AG10803 (cell line): Measurements from ENCODE around the gene TUBB1.

ENCODE experiments used
- DNase-seq: peaks from one replicate; pipeline ENCODE4 v3.0.0; 2010; ENCODE audit warnings: low read depth
- H3K4me3 ChIP-seq: 2 replicates; pipeline ENCODE4 v1.5.1; 2011; ENCODE audit warnings: mild to moderate bottlenecking, low read length, control low read depth
- CTCF ChIP-seq: conservative IDR thresholded peaks from 2 replicates; pipeline ENCODE4 v1.5.1; 2011; ENCODE audit warnings: mild to moderate bottlenecking, low read length, control low read depth, inconsistent platforms

The TUBB1 gene

GRCh38 chr20:59046862-59047261, 27.6 kb downstream of the TUBB1 start:
- no peak for DNase-seq
- no peak overlapping the region for H3K4me3 ChIP-seq
- TF ChIP-seq CTCF, result no peak

GRCh38 chr20:59047938-59048680, 28.9 kb downstream of the TUBB1 start:
- peak overlapping the region; percentile 33 for H3K4me3 ChIP-seq
- TF ChIP-seq CTCF, result no peak
- peak; percentile 59 for DNase-seq

GRCh38 chr20:59048681-59049030, 29.4 kb downstream of the TUBB1 start:
- no peak for DNase-seq
- TF ChIP-seq CTCF, result no peak
- no peak overlapping the region for H3K4me3 ChIP-seq

GRCh38 chr20:59050437-59050836, 31.2 kb downstream of the TUBB1 start:
- TF ChIP-seq CTCF, result no peak
- H3K4me3 ChIP-seq, result no peak overlapping the region
- no peak for DNase-seq

GRCh38 chr20:59051666-59052185, 32.5 kb downstream of the TUBB1 start:
- DNase-seq, result no peak
- no peak overlapping the region for H3K4me3 ChIP-seq
- no peak for TF ChIP-seq CTCF

- TF ChIP-seq CTCF, result peak; percentile 39
- H3K4me3 ChIP-seq, result no peak overlapping the region
- no peak for DNase-seq
Measured at GRCh38 chr20:59055302-59055701, 36.1 kb downstream of the TUBB1 start.

- no peak overlapping the region for H3K4me3 ChIP-seq
- DNase-seq, result no peak
- TF ChIP-seq CTCF, result no peak
Measured at GRCh38 chr20:59062081-59062480, 42.9 kb downstream of the TUBB1 start.
